Measurements from ENCODE around the gene TUBB4B.

DNA sequence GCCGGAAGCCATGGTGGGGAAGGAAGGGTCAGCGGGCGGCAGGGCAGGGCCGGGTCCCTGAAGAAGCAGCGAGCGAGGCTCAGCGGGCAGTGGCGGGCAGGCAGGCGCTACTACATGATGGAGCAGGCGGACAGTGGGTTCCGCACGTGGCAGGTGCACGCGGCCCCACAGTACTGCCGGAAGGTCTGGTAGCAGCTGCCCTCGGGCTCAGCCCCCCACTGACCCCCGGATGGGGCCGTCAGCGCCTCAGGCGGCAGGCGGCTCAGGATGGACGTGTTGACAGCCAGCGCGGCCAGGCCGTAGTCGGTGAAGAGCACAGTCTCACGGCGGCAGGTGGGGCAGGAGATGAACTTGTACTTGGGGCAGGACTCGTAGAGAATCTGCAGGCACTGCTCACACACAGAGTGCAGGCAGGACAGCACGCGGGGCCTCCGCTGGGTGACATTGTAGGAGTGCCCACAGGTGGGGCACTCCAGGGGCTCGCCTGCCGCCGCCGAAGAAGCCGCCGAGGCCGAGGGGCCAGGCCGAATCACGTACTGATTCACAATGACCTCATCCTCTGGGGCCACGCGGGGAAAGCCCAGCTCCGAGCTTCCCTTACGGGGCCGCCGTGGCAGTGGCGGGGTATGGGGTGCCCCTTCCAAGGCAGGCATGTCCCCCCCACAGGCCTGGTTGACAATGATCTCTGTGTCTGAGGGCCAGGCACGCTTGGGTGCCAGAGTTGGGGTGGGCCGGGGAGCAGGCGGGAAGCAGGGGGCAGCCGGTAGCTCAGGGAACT is 20.6 kb upstream of the TUBB4B start:
- TF ChIP-seq, protein P1, sequence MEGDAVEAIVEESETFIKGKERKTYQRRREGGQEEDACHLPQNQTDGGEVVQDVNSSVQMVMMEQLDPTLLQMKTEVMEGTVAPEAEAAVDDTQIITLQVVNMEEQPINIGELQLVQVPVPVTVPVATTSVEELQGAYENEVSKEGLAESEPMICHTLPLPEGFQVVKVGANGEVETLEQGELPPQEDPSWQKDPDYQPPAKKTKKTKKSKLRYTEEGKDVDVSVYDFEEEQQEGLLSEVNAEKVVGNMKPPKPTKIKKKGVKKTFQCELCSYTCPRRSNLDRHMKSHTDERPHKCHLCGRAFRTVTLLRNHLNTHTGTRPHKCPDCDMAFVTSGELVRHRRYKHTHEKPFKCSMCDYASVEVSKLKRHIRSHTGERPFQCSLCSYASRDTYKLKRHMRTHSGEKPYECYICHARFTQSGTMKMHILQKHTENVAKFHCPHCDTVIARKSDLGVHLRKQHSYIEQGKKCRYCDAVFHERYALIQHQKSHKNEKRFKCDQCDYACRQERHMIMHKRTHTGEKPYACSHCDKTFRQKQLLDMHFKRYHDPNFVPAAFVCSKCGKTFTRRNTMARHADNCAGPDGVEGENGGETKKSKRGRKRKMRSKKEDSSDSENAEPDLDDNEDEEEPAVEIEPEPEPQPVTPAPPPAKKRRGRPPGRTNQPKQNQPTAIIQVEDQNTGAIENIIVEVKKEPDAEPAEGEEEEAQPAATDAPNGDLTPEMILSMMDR (IDR thresholded peaks at IDR 0.05) = no peak
- TF ChIP-seq POLR2A (IDR thresholded peaks at IDR 0.05) = no peak
